GM12865 (cell line): ENCODE measurements around the gene RASA3.
A peak's percentile ranks its signal among the peaks of the same experiment; 100 is the strongest.
"Not testable (repeated sequence)": the region's sequence is repeated elsewhere in the genome, so short reads cannot be mapped to it uniquely, and the experiment has no call there.

ENCODE experiments used
- DNase-seq: peaks from one replicate; pipeline ENCODE4 v3.0.0; 2010; ENCODE audit warnings: low read depth
- H3K4me3 ChIP-seq: 2 replicates; pipeline ENCODE4 v1.5.1; 2011; ENCODE audit warnings: mild to moderate bottlenecking, low read depth, low read length, control low read depth
- TF ChIP-seq, protein P1 (sequence below): IDR thresholded peaks from 2 replicates; pipeline ENCODE4 v1.5.1; 2011; ENCODE audit warnings: low read length, control low read depth, low read depth, inconsistent platforms; ENCODE audit not compliant: insufficient read depth; ENCODE audit errors: missing control alignments

The RASA3 gene

DNA sequence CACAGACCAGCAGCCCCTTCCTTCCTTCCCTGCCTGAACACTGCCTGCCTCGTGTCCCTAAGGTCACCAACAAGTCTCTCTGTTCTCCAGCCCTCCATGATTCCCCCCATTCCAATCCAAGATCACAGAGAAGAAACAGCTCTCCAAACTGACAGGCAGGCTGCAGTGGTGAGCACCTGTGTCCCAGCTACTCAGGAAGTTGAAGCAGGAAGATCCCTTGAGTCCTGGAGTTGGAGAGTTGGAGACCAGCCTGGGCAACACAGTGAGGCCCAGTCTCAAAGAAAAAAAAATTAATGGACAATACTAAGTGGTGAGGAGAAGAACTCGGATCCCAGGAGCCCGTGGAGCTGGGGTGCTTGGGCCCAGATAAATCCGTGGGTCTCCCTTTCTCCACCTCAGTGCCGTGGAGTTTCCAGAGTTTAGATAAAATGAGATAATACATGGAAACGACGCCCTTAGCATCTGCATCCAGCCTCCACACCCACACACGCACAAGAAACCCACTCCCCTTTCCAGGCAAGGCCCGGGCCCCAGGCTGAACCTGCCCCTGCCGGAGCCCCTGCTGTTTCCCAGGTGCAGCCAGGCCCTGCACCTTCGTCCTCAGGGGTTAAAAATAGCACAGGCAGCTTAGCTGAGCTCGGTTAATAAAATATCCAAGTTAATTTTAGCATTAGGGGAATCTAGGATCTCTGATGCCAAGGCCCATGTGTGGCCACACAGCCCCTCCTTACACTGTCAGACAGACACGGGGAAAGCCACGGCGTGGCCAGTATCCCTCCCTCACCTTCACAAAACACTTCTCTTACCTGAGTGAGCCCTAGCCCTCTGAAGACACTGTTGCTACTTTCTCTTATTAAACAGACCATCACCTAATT, 4.7 kb downstream of the RASA3 start:
- DNase-seq, result no peak
- TF ChIP-seq, protein P1, sequence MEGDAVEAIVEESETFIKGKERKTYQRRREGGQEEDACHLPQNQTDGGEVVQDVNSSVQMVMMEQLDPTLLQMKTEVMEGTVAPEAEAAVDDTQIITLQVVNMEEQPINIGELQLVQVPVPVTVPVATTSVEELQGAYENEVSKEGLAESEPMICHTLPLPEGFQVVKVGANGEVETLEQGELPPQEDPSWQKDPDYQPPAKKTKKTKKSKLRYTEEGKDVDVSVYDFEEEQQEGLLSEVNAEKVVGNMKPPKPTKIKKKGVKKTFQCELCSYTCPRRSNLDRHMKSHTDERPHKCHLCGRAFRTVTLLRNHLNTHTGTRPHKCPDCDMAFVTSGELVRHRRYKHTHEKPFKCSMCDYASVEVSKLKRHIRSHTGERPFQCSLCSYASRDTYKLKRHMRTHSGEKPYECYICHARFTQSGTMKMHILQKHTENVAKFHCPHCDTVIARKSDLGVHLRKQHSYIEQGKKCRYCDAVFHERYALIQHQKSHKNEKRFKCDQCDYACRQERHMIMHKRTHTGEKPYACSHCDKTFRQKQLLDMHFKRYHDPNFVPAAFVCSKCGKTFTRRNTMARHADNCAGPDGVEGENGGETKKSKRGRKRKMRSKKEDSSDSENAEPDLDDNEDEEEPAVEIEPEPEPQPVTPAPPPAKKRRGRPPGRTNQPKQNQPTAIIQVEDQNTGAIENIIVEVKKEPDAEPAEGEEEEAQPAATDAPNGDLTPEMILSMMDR, result no peak
- H3K4me3 ChIP-seq, result no peak overlapping the region

DNA sequence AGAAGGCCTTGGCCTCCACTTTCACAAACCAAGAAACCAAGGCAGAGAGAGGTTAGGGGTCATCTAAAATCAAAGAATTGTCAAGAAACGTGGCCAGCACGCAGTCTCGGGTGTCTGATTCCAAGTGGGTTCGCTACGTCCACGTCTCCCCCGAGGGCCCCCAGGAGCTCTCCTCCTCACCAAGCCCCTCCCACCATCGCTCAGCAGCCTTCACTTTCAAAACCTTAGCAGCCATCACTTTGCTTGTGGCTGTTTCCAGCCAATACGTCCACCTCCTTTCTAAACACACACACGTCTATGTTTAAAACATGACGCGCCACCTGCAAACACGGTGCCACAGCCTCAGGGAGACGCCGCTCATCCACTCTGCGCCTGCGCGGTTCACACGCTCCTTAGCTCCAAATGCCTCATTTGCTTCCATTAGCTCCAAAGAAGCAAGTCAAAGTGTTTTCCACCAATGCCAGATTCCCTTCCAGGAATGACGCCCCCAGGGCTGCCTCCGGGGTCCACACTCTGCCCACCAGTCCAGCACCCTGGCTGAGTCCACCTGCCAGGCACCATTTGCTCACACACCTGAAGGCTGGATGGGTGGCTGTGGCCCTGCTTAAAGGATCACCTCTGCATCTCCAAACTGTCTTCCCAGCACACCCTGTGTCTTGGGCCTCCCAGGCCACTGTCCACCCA, 5.5 kb downstream of the RASA3 start:
- DNase-seq, result no peak
- TF ChIP-seq, protein P1, result no peak

DNA sequence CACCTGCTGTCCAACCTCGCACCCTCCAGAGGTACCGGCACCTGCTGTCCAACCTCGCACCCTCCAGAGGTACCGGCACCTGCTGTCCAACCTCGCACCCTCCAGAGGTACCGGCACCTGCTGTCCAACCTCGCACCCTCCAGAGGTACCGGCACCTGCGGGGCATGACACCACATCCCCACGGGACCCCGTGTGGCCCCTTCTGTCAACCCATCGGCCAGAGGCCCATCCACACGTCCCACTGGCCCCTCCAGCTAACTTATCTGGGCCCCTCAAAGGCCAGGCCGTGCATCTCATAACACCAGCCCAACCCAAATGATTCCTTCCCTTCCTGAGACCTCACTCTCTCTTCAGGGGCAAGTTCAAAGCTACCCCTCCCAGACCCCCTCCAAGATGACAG, 6.3 kb downstream of the RASA3 start:
- not testable (repeated sequence) for DNase-seq

More for the DNA sequence above, 5.5 kb downstream of the RASA3 start:
- H3K4me3 ChIP-seq, result no peak overlapping the region

DNA sequence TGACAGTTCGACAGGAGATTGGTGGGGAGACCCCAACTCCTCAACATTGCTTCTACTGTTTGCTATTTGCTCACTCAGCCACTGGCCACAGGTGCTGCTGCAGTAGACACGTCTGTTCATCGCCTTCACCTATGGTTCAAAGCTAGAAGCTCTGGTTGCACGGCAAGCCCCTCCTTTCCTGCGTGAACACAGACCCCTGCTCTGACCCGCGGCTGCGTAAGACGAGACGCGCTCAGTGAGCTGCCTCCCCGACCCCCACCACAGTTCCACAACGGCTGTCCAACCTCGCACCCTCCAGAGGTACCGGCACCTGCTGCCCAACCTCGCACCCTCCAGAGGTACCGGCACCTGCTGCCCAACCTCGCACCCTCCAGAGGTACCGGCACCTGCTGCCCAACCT, 6.8 kb downstream of the RASA3 start:
- TF ChIP-seq, protein P1, result no peak
- H3K4me3 ChIP-seq, result no peak overlapping the region
- no peak for DNase-seq

More for the DNA sequence above, 6.3 kb downstream of the RASA3 start:
- not testable (repeated sequence) for H3K4me3 ChIP-seq

DNA sequence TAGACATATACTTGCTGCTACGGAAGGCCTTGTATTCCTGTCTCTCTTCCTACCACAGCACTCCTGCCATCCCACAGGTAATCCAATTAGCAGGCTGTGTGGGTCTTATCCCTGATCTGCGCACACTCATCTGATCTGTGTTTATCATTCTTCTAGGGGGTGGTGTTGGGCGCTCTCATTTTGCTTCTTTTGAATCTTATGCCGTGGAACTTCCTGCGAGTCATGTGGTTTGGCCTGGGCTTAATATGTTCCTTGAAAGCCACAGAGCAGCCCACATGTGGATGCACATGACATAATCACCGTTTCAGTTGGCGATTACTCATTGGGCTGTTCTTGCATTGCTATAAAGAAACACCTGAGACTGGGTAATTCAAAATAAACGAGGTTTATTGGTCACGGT, 7.5 kb downstream of the RASA3 start:
- peak; percentile 60 for DNase-seq
- TF ChIP-seq, protein P1, result no peak
- H3K4me3 ChIP-seq, result no peak overlapping the region

DNA sequence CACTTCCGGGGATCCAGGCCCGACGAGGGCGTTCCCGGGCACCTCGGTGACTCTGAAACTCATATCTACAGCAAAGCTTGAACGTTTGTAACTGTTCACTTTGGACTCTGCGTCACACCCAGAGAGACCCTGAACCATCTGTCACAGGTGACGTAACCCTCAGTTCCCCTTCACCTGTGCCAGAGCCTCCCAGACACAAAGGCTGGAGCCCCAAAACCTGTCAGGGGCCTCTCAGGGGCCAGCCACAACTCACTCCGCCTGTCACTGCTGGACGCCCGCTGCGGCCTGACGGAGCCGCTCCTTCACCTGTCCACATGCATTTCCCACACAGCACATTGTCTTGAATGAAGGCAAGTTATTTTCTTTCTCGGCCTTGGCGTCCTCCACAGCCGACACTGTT, 8.0 kb downstream of the RASA3 start:
- DNase-seq, result no peak
- TF ChIP-seq, protein P1, result no peak
- H3K4me3 ChIP-seq, result no peak overlapping the region

DNA sequence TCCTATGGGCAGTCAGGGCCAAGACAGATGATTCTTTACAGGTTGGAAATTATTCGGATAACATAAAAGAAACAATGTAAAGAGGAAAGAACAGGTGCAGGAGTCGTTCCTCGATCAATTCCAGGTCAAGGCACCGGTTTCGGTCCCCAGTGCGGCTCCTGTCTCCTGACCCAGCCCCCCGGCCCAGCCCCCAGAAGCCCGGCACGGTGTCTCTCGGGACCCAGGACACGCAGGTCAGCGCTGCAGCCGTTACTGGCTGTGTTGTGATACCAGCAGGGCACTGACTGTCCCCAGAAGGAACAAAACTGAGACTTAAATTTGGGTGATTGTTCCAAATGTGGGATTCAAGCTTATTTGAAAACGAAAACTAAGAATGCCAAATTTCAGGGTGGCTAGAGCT, 8.5 kb downstream of the RASA3 start:
- DNase-seq, result no peak
- TF ChIP-seq, protein P1, result no peak
- no peak overlapping the region for H3K4me3 ChIP-seq
